Fibroblast of mammary gland (primary cell): ENCODE results near the gene COL28A1.

Experiments
- DNase-seq: peaks from one replicate; pipeline ENCODE4 v3.0.0-alpha.2; 2010; ENCODE audit warnings: low read depth
- H3K4me3 ChIP-seq: 2 replicates; pipeline ENCODE4 v1.5.1; 2011; ENCODE audit warnings: low read depth, mild to moderate bottlenecking, low read length, moderate library complexity; ENCODE audit not compliant: control insufficient read depth
- TF ChIP-seq, protein P1 (sequence below): conservative IDR thresholded peaks from 2 replicates; pipeline ENCODE4 v1.5.1; 2011; ENCODE audit warnings: low read depth, low read length, inconsistent platforms; ENCODE audit not compliant: control insufficient read depth, insufficient read depth

COL28A1 gene

DNA sequence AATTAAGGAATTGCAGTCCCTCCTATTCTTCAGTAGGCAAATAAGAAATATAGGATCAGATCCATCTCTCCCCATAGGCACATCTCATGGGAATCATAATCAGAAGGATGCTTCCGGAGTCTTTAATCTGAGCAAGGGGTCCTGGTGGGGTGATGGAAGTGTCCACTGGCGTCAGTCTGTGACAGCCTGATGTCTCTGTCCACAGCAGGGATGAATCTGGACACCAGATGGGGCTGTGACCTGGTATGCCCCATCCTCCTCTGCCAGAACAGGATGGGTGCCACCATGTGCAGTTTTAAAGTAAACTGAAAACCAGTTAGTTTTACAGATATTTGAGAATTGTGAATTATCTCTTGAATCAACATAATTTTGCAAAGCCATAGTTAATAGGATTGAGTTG lies 204.7 kb downstream of the COL28A1 start:
- DNase-seq, result no peak
- no peak overlapping the region for H3K4me3 ChIP-seq
- TF ChIP-seq, protein P1, sequence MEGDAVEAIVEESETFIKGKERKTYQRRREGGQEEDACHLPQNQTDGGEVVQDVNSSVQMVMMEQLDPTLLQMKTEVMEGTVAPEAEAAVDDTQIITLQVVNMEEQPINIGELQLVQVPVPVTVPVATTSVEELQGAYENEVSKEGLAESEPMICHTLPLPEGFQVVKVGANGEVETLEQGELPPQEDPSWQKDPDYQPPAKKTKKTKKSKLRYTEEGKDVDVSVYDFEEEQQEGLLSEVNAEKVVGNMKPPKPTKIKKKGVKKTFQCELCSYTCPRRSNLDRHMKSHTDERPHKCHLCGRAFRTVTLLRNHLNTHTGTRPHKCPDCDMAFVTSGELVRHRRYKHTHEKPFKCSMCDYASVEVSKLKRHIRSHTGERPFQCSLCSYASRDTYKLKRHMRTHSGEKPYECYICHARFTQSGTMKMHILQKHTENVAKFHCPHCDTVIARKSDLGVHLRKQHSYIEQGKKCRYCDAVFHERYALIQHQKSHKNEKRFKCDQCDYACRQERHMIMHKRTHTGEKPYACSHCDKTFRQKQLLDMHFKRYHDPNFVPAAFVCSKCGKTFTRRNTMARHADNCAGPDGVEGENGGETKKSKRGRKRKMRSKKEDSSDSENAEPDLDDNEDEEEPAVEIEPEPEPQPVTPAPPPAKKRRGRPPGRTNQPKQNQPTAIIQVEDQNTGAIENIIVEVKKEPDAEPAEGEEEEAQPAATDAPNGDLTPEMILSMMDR, result no peak

- no peak overlapping the region for H3K4me3 ChIP-seq
- TF ChIP-seq, protein P1, result no peak
- DNase-seq, result no peak
Measured at GRCh38 chr7:7329326-7329725, 206.3 kb downstream of the COL28A1 start.

DNA sequence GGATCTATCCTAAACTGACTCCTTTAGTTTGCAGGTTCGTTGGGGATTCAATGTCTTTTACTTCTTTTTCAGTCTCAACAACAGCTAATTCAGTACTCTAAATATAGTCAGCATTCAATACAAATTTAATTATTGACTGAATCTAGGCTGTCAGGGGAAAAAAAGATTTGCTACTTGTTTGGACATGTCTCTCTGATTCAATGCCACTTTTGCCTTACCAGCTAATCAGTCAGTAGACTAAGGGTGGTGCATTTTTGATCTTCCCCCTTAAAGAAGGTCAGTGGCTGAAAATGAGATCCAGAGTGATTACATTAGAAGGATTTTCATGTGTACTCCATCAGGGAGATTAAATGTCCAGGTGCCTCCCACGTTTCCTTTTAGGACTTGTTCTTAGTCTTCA lies 208.2 kb downstream of the COL28A1 start:
- DNase-seq, result no peak
- TF ChIP-seq, protein P1, result no peak
- H3K4me3 ChIP-seq, result no peak overlapping the region

GRCh38 chr7:7324698-7325097 lies 211.0 kb downstream of the COL28A1 start:
- DNase-seq, result no peak
- TF ChIP-seq, protein P1, result no peak
- H3K4me3 ChIP-seq, result no peak overlapping the region

DNA sequence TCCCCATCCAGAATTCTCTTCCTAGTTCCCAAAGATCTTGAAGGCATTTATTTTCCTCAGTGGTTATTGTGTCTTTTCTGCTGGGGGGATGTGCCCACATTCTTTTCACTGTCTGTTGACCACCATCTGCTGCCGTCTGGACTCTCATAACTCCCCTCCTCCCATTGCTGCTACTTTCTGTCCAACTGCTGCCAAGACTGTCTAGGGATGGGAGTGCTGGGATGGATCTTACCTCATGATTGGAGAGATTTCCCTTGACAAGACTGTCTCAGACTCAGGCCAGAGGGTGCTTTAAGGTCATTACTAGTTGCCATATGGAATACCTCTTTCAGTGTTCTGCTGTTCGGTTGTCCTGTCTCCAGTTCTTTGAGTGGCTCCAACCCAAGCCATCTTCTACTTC lies 211.8 kb downstream of the COL28A1 start:
- no peak for DNase-seq
- TF ChIP-seq, protein P1, result no peak

GRCh38 chr7:7323352-7323751 lies 212.3 kb downstream of the COL28A1 start:
- no peak overlapping the region for H3K4me3 ChIP-seq
- DNase-seq, result no peak
- TF ChIP-seq, protein P1, result no peak

More for the DNA sequence above, 211.8 kb downstream of the COL28A1 start:
- H3K4me3 ChIP-seq, result no peak overlapping the region

GRCh38 chr7:7321681-7322080 lies 214.0 kb downstream of the COL28A1 start:
- H3K4me3 ChIP-seq, result no peak overlapping the region
- TF ChIP-seq, protein P1, result no peak
- no peak for DNase-seq
